GM21515 (cell line): ENCODE data around the gene BMPR1B.

Experiments
- ATAC-seq: cut with Tn5 transposase; IDR thresholded peaks from one replicate; pipeline ENCODE4 v1.9.1; 2021; ENCODE audit not compliant: unreplicated experiment

The BMPR1B gene

DNA sequence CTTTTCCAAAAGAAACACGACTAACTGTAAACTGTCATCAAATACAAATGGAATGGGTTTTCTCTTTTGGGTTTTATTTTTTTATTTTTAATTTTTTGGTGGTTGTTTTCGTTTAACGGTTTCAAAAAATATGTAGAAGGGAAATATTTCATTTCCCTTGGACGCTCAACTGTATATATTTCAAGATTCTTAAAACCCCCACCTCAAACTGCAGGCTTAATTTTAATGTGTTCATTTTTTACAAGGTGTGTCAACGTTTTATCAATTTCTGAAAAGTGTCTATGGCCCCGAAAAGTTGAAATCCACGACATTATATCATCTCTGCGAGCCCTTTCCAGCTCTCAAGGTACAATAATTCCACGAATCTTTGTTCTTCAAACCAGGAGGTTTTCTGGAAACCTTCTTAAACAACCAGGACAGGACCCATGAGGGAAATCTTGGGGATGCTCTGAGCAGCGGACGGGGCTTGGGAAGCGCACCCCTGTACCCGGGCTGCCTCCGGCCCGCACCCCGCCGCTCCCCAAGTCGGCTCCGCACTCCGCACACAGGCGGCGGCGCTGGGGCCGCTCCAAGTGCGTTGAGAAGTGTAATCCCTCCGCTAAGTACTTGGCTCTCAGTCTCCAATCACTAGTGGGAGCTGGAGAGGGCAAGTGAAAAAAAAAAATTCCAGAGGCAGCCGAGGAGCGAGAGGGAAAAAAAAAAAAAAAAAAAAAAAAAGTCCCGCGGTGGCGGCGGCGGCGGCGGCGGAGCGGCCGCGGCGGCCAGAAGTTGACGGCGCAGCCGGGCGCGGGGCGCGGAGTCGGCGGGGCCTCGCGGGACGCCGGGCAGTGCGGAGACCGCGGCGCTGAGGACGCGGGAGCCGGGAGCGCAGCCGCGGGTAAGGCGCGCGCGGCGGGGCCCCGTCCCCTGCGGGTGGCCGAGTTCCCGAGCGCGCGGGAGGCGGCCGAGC lies at the start of gene BMPR1B:
TSS of gene BMPR1B (plus strand) at position 764 of the 949 bp plus-strand sequence. CDS start 346,470 bp downstream, outside the sequence.
- no peak for ATAC-seq

DNA sequence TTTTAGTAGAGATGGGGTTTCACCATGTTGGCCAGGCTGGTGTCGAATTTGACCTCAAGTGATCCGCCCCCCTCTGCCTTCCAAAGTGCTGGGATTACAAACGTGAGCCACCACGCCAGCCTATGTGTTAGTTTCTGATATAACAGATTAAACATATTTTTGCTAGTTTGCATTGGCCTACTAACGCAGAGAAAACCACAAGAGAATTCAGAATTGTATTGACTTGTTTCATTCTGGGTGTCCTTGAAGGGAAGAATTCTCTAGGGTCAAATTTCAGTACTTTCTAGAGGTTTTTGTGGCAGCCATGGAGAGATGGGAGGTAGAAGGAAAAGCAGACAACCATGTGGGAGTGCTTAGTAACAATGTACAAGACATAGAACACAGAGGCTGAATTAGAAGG lies 46.1 kb upstream of the BMPR1B start:
- ATAC-seq = no peak

DNA sequence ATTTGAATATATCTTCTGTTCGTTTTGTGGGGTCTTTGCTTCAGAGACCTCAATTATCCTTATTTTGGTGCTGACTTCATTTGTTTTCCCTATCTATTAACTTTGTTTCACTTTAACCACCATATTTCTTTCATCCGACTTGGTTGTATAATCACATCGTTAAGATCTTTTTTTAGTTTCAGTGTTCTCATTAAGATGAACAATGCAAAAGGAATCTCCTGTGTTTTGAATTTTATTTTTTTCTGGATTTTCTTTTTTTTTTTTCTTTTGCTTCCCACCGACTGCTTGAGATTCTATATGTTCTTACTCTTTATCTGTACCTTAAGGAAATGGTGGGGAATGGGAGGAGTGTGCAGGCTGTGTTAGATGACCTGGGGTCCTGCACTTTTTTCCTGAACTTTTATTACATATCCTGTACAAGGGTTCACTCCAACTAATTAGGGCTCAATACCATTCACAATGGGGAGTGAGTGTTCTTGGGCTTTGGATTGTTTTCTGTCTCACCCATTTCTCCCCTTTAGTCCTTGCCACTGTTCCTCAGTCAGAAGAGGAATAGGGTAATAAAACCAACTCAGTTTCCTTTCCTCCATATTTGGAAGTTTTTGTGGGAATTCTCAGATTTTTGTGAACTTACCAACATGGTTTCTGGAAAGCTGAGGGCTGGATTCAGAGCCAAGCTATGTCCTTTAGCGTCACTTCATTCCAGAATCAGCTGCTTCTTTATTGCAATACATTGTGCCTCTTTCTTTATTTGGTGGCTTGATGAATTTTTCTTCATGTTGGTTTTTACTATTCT lies 43.2 kb upstream of the BMPR1B start:
- ATAC-seq = no peak

- no peak for ATAC-seq
Measured at GRCh38 chr4:94715726-94716125, 42.0 kb upstream of the BMPR1B start.

DNA sequence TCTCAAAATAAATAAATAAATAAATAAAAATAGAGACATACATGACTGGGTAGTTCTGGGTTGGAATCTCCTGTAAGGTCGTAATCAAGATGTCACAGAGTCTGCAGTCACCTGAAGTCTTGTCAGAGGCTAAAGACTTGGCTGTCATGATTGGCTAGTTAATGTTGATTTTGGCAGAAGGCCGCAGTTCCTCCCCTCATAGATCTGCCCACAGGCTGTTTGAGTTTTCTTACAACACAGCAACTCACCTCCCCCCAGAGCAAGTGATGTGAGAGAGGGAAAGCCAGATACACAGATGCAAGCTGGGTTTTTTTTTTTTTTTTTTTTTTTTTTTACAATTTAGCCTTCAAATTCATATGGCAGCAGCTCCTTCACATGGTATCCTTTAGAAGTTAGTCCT lies 36.4 kb upstream of the BMPR1B start:
- ATAC-seq = no peak

DNA sequence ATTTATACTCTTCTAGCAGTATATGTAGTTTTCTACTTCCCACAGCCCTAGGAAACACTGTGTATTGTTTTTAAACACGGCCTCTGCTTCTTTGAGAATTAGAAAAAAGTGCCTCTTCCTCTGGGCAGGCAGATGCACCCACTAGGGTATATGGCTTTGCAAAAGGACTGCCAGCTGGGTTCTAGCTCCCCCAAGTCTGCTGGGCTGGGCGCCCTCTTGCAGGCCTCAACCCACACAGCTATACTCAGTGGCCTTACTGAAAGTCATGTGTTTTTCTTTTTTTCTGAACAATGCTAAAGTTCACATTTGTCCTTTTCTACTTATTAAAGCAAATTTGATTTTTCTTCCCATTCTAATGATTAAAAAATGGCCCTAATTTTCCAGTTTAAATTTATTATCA lies 35.5 kb upstream of the BMPR1B start:
- no peak for ATAC-seq

DNA sequence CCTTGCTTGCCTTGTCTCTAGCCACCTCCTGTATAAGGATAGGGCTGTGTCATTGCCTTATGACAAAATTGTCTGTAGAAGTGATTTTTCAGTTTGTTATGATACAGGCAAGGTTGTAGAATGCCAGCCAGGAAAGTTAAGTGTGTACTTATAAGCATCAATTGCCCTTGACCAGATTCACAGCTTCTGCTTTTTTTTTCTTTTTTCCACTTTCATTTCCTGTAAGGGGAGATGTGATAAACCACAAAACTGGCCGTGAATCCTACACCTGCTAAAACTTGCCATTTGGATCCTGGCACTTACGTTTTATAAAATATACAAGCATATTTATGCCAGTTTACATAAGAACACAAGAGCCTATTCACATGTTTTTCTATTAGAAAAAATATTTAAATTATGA lies 35.0 kb upstream of the BMPR1B start:
- no peak for ATAC-seq

DNA sequence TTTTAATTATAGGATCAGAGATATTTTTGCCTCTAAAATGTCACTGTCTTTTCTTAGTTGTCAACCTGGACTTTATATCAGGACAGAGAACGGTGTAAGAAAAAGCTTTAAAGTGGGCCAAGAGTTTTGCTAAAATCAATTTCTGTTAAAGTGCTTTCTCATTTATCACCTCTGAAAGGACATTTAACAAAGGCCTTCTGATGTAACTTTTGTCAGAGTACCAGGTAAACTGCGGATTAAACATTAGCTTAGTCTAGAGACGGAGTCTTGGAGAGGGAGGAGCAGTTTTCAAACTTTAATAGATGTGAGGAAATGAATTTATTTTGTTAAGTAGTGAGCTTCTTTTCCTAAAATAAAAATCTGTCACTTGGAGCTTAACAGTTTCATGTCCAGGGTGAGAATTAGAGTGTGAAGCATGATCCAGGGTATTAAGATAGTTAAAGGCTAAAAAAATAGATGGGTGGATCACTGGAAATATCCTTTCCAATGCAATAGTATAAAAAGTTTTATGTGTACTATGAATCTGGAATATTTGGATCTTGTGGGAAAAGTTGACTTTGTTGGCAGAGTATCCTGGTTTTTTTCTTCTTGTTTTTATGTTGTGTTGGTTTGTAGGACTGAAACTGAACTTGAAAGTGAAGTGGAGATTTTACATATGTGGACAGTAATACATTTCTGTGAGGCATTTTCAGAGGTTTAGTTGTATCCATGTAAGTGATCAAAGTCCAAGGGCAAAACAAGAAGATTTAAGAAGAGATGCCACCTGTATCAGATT lies 33.6 kb upstream of the BMPR1B start:
- no peak for ATAC-seq

DNA sequence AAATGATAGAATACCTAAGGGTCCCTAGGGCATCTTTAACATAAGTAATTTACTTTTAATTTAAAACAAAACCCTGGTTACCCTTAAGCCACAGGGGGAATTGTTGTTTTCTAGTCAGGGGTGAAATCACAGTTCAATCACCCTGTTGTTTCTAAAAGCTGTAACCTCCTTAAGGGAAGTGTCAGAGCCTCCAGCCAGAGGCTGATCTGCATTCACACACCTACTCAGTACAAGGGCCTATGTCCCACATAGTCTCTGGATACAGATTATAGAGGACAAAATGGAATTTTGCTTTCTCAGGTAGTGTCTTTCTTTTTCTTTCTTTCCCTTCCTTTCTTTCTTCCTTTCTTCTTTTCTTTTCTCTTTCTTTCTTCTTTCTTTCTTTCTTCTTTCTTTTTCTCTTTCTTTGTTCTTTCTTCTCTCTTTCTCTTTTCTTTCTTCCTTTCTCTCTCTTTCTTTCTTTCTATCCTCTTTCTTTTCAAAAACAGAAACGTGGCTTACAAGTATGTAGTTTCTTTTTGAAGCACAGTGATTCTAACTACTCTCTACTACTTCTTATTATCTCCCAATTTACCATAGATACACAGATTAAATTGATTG lies 31.1 kb upstream of the BMPR1B start:
- ATAC-seq = no peak

- ATAC-seq = no peak
Measured at GRCh38 chr4:94728056-94728766, 29.5 kb upstream of the BMPR1B start.

- ATAC-seq = no peak
Measured at GRCh38 chr4:94732358-94732698, 25.4 kb upstream of the BMPR1B start.

GRCh38 chr4:94739741-94740140 lies 18.0 kb upstream of the BMPR1B start:
- no peak for ATAC-seq

GRCh38 chr4:94741304-94741703 lies 16.5 kb upstream of the BMPR1B start:
- ATAC-seq = no peak

DNA sequence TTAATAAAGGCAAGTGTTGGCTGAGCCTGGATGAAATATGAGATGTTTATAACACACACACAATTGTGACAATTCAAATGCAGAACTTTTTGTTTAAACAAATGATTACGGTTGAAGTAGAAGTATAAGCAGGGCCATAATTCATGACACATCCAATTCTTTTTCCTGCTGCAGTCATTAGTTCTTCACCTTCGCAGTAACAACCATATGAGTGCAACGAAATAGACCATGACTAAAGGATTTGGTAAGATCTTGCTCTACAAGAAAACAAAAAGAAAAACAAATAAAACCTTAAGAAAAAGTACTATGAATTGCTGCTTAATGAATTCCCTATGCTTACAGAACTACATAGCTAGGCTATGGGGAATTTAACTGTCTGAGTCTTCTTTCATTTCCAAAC lies 13.9 kb upstream of the BMPR1B start:
- no peak for ATAC-seq

GRCh38 chr4:94744850-94745249 lies 12.9 kb upstream of the BMPR1B start:
- no peak for ATAC-seq

- ATAC-seq = no peak
Measured at GRCh38 chr4:94746746-94747145, 11.0 kb upstream of the BMPR1B start.

DNA sequence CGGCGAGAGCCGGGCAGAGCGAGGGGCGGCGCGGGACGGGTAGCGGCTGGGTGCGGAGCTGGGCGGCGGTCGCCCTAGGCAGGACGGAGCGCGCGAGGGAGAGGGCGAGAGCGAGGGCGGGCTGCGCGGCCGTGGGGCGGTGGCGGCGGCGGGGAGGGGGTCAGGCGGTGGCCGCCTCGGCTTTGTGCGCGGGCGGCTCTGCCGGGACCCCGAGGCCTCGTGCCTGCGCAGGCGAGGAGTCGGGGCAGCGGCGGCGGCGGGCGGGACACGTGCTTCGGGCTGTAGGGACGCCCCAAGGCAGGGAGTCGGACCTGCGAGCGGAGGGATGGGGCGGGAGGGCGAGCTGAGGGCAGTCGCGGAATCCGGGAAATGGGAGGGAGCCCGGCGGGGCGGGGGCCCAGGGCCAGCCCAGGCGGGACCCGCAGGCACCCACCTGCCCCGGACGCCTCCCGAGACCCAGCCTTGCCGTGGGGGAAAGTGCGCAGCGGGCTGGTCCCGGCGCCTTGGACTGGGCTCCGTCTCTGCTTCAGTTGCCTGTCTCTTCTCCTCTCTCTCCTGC lies 465 bp downstream of the BMPR1B start:
- ATAC-seq = no peak

DNA sequence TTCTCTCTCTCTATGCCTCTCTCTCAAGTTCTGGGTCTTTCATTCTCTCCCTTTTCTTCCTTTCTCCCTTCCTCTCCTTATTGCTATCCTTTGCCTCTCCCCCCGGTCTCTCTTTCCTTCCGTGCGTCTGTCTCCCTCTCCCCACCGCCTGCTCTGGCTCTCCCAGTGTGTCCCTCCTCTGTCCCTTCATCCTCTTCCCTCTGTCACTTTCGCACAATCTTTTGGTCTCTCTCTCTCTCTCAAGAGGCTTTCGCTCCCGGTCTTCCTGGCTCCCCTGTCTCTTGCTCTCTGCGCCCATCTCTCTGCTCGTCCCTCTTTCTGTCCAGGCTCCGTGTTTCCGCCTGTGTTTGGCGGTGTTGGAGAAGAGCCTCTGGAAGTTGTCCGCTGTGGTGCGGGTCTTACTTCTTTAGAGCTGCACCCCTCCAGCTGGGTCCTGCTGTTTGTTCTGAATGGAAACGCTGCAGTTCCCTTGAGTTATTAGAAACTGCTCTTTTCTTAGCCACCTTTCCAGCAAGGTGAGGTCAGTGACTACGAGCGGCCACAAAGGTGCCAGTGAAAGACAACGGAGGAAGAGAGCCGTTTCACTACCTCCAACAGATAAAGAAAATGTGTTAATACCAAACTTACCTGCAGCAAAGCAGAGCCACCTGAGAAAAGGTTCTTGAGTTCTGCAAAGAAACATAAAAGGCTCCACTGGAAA lies 1.1 kb downstream of the BMPR1B start:
- no peak for ATAC-seq

- no peak for ATAC-seq
Measured at GRCh38 chr4:94759767-94760211, 2.0 kb downstream of the BMPR1B start.
